GM12873 (cell line): ENCODE data around the gene TBX4.

Source experiments
- TF ChIP-seq, protein P1 (sequence below): IDR thresholded peaks from 2 replicates; pipeline ENCODE4 v1.5.1; 2012; ENCODE audit warnings: low read depth, mild to moderate bottlenecking, moderate library complexity, low read length, control low read depth; ENCODE audit not compliant: insufficient read depth; ENCODE audit errors: missing control alignments

Gene TBX4

DNA sequence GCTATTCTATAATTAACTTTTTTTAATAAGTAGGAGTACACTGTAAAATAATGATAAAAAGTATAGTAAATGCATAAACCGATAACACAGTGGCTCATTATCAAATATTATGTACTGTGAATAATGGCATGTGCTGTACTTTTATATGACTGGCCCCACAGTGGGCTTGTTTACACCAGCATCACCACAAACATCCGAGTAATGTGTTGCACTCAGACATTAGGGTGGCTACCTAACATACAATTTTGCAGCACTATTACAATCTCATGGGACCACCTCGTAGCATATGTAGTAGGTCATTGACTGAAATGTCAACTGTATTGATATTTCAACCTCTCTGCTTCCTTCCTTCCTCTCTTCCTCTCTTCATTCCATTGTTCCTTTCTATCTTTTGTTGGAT, 51.7 kb downstream of the TBX4 start:
- TF ChIP-seq, protein P1, sequence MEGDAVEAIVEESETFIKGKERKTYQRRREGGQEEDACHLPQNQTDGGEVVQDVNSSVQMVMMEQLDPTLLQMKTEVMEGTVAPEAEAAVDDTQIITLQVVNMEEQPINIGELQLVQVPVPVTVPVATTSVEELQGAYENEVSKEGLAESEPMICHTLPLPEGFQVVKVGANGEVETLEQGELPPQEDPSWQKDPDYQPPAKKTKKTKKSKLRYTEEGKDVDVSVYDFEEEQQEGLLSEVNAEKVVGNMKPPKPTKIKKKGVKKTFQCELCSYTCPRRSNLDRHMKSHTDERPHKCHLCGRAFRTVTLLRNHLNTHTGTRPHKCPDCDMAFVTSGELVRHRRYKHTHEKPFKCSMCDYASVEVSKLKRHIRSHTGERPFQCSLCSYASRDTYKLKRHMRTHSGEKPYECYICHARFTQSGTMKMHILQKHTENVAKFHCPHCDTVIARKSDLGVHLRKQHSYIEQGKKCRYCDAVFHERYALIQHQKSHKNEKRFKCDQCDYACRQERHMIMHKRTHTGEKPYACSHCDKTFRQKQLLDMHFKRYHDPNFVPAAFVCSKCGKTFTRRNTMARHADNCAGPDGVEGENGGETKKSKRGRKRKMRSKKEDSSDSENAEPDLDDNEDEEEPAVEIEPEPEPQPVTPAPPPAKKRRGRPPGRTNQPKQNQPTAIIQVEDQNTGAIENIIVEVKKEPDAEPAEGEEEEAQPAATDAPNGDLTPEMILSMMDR: no peak

- TF ChIP-seq, protein P1: no peak
Measured at GRCh38 chr17:61504697-61505096, 52.5 kb downstream of the TBX4 start.

DNA sequence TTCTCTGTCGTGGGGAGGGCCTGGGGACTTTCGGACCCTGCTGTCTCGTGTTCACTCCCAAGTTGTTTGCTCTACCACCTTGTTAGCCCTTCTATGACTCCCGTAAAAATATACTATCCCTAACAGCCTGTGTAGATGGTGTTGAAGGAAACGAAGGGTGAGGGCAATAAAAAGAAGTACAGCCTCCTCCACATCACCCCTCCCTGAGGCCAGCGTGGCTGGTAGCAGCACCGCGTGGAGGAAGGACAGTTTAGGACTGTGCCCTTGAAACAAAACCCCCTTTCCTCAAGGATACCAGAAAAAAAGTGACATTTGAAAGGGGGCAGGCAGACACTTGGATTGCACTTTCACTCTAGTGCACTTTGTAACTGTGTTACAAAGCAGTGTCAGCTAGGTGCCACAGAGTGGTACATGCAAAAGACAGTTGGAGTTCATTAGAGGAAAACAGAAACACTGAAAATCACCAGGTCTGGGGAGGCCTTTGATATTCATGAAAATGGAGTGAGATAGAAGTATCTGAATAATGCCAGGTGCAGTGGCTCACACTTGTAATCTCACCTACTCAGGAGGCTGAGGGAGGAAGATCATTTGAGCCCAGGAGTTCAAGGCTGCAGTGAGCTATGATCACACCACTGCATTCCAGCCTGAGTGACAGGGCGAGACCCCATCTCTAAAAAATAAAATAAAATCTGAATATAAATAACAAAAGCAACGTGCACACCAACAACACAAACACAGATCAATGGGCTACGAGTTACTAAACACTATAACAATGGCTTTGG, 53.8 kb downstream of the TBX4 start:
- TF ChIP-seq, protein P1: no peak

DNA sequence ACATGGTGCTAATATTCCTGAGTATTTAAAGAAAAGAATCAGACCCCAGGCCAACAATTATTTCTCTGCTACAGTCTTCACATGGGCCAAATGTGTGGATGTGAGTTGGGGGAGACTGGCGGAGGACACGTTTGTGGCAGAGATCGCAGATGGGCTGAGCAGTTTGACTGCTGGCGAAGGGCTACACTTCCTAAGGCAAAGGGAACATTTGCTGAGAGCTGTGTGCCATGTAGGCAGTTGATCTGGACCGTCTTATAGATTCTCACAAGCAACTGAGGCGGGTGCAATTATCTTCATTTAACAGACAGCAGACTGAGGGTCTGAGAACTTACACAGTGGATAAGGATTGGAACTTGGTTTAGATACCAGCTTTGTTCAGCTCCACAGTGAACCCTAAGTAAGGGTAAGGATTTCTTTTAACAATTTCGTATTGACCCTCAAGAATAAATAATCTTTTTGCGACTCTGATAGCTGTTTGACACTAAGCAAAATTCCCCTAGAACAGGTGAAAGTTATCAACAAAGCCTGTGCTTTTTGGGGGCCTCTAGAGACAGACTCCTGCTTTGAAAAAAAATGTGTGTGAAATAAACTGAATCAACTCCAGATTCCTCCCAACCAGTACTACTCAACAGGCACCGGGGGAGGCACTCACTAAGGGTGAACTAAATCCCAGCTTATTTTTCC, 55.3 kb downstream of the TBX4 start:
- TF ChIP-seq, protein P1: no peak

DNA sequence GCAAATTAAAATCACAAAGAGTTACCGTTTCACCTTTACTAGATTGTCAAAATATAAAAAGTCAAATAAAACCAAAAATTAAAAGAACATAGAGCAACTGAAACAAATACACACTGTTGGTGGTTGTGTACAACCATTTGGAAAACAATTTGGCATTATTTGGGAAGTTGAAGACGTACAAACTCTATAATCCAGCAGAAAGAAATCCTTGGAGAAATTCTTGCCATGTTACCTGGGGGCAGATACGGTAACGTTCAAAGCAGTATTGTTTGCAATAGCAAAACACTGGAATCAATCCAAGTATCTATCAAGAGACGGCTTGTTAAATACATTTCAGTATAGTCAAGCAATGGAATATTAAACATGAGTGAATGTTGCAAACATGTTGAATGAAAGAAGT, 56.7 kb downstream of the TBX4 start:
- TF ChIP-seq, protein P1: no peak

GRCh38 chr17:61510237-61510636, 58.0 kb downstream of the TBX4 start:
- TF ChIP-seq, protein P1: no peak

DNA sequence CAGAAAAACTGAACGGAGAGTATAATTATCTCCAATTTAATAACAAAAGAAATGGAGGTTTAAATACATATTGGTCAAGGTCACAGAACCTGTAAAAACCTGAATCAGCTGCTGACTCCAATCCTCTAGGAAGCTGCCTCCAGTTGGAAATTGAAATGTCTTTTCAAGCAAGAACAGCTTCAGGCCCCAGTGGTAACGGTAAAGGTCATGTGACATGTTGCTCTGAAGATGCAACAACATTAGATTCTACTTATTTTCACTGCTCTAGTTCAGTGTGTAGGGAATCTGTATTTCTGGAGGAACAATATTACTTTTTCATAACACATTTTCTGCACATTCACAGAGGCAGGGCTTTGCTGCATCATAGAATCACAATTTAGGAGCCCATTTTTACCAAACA, 58.8 kb downstream of the TBX4 start:
- TF ChIP-seq, protein P1: no peak
